HG03135 (cell line): ENCODE results near the gene PPT2.
"Not testable (repeated sequence)": the region's sequence is repeated elsewhere in the genome, so short reads cannot be mapped to it uniquely, and the experiment has no call there.

Source experiments
- ATAC-seq: cut with Tn5 transposase; IDR thresholded peaks from one replicate; pipeline ENCODE4 v1.9.1; 2021; ENCODE audit warnings: mild to moderate bottlenecking, moderate library complexity; ENCODE audit not compliant: unreplicated experiment

PPT2 gene

GRCh38 chr6:32203426-32204267 is 49.7 kb downstream of the PPT2 start:
- no peak for ATAC-seq

- no peak for ATAC-seq
Observed at GRCh38 chr6:32204268-32204715, 50.4 kb downstream of the PPT2 start.

DNA sequence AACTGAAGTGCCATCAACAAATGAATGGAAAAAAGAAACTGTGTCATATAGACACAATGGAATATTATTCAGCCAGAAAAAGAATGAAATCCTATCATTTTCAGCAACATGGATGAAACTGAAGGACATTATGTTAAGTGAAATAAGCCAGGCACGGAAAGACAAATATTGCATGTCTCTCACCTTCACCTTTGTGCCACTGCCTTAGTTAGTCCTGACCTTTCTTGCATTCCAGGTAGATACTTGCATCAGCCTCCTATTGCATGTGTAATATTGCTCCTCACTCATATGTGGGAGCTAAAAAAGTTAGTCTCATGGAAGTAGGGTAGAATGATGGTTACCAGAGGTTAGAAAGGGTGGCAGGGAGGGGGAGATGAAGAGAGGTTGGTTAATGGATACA is 55.1 kb downstream of the PPT2 start:
- no peak for ATAC-seq

DNA sequence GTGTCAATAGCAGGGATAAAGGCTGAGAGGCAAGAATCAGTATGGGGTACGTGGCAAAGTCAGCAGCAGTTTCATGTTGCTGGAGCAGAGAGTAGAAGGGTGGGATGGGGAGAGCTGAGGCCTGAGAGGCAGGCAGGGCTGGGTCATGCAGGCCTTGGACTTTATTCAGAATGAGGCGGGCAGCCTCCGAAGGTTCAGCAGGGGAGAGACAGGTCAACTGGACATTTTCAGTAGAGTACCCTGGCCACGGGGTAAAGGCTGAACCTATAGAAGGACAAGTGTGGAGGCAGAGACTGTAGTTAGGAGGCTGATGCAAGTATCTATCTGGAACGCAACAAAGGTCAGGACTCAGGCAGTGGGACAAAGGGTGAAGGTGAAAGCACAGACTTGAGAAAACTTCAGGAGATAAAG is 56.3 kb downstream of the PPT2 start:
- ATAC-seq = no peak

DNA sequence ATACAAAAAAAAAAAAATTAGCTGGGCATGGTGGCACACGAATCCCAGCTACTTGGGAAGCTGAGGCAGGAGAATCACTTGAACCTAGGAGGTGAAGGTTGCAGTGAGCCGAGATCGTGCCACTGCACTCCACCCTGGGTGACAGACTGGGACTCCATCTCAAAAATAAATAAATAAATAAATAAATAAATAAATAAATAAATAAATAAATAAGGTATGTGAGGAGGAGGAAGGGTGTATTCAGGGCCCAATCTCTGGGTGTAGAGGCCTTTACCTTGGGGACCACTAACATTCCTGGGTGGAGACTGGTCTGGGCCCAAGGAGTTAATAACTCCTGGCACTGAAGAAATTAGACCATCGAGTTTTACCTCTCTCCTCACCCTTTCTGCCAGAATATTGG is 57.5 kb downstream of the PPT2 start:
- ATAC-seq = not testable (repeated sequence)

DNA sequence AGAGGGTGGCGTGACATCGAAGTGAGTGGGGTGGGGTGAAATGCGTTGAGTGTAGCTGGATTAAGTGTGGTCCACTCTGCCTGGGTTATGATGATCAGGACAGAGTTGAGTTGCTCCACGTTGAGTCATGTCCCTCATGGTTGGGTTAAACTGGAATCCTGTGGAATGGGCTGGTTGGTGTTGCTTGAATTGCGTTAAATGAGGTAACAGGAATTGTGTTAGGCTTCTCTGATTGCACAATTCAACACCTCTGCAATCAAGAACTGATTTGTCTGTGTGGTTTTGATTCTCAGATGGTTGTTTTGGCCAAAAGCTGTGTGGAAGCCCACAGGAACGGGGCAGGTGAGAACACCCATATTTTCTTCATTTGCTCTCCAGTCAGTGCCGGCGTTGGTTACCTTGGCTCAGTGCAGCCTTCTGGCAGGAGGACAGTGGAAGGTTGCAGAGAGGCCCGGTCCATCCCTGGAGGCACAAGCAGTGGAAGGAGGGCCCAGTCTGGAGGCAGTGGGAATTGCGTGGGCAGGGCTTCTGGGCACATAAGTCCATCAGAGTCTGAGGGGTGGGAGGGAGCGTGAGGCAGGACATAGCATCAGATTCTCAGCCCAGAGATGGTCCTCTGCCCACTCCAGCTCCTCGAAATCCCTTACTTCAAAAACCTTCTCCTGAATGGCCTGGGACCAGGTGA is 58.3 kb downstream of the PPT2 start:
- no peak for ATAC-seq
